Measurements from ENCODE around the gene CACNA1S. TPM values are rescaled to one million over a fixed set of nuclear protein-coding genes. Genes with fewer than 3 reads are reported as not detected.

The CACNA1S gene
- not detected for polyA plus RNA-seq (2012; ENCODE audit: insufficient read depth, insufficient read length)

DNA sequence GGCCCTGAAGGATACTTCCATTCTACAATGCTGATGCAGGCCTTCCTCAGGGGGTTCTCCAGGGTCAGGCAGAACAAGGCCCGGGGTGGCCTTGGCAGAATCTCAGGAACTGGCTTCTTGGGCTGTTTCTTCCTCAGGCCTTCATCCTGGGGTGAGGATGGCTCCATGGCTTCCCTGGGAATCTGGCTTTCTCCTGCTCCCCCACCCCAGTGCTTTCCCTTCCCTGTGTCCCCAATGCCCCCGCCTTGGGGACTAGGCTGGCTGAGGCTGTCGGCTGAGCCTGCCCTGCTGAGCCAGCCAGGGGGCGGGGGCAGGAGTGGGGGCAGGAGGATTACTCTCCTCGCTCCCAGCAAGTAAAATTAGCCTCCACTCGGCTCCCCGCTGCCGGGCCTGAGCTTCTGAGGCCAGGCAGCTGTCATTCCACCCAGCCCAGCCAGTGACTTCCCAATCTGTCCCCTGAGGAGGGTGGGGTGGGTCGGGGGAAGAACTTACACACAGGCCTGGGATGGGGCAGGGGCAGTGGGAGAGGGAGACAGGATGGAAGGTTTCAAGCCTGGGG is at the start of gene CACNA1S:
Gene CACNA1S, minus strand, starts transcription at position 254 of the 559 bp plus-strand sequence. Its CDS starts 87 bp downstream, at position 167.
- no peak for DNase-seq (ENCODE audit: low read depth, low spot score)
- no peak within 1 kb of the TSS for H3K4me3 ChIP-seq (ENCODE audit: low read length)

GRCh38 chr1:201157949-201158348 is 45.7 kb upstream of the CACNA1S start:
- no peak for DNase-seq (ENCODE audit: low read depth, low spot score)
- no peak overlapping the region for H3K4me3 ChIP-seq (ENCODE audit: low read length)

- DNase-seq (ENCODE audit: low read depth, low spot score) = no peak
- H3K4me3 ChIP-seq (ENCODE audit: low read length) = no peak overlapping the region
Measured at GRCh38 chr1:201156819-201157218, 44.6 kb upstream of the CACNA1S start.

DNA sequence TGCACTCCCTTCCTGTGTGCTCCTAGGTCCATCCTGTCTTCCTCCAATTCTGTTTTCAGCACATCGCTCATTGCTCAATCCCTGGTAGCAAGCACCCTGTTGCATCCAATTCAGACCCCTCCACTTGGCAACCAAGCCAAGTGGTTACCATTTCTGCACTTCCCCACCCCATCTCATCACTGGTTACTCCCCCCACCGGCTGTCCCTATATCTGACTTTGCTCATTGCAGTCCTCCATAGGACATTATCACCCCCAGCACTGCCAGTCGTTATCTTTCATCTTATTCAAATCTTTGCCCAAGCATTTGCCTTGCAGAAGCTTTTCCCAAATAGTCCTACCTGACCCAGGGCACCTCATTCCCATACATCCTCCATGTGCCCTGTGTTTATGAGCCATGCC is 44.1 kb upstream of the CACNA1S start:
- DNase-seq (ENCODE audit: low read depth, low spot score) = no peak
- H3K4me3 ChIP-seq (ENCODE audit: low read length) = no peak overlapping the region

DNA sequence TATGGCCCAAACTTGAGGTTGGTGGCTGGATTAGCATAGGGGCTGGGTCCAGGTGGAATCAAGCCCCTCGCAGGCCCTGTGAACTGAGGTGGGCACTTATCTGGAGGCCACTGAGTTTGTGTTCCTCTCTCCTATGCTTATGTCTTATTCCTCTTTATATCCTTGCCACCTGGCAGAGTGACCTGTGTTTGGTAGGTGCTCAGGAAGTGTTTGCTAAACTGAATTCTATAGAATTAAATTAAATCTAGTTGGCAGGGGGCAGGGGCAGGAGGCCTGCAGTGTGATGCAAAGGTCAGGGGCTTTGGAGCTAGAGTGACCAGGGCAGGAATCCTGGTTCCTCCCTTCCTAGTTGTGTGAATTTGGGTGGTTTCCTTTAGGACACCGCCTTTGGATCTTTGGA is 43.1 kb upstream of the CACNA1S start:
- no peak for DNase-seq (ENCODE audit: low read depth, low spot score)

DNA sequence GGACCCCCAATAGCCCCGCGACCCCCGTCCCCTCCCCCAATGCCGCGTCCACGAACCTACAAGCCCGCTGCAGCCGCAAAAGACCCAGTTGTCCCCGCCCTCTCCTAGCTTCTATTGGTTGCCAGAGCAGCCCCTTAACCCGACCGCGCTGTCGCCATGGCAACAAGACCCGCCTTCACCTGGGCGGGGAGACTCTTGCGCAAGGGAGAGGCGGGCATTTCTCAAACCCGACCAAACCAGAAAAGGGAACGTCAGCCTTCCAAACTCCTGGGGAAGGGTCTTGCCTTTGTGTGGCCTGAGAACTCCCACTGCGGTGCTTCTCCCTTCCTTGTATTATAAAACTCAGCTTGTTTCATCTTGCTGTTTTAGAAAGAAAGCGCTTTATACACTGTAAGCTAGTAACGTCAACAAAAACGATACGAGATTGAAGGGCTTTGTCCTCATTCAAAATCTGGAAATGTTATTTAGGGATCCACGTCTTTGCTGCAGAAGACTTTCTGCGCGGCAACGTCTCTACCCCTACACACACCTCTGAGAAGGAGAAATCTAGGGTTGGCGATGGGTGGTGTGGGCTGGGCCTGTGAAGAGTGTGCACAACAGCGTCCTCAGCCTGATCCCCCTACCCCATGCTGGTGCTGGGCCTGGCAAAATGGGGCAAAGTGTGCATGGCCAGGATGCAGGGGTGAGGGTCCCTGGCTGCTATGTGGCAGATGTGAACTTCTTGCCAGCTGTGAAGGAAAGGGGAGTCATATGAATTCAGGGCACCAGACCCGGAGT is 42.4 kb upstream of the CACNA1S start, which contains the start of gene TMEM9:
Gene TMEM9, minus strand, starts transcription at position 86 of the 777 bp plus-strand sequence. CDS start 551 bp downstream, outside the sequence.
- peak within 1 kb of the TSS; percentile 79 for H3K4me3 ChIP-seq (ENCODE audit: low read length)
- peak; percentile 93 for DNase-seq (ENCODE audit: low read depth, low spot score)

More for the DNA sequence above, 43.1 kb upstream of the CACNA1S start:
- no peak overlapping the region for H3K4me3 ChIP-seq (ENCODE audit: low read length)

- peak overlapping the region; percentile 79 for H3K4me3 ChIP-seq (ENCODE audit: low read length)
- DNase-seq (ENCODE audit: low read depth, low spot score) = no peak
Measured at GRCh38 chr1:201153474-201154388, 41.5 kb upstream of the CACNA1S start.

GRCh38 chr1:201149400-201149799 is 37.2 kb upstream of the CACNA1S start:
- DNase-seq (ENCODE audit: low read depth, low spot score) = peak; percentile 19
- no peak overlapping the region for H3K4me3 ChIP-seq (ENCODE audit: low read length)

DNA sequence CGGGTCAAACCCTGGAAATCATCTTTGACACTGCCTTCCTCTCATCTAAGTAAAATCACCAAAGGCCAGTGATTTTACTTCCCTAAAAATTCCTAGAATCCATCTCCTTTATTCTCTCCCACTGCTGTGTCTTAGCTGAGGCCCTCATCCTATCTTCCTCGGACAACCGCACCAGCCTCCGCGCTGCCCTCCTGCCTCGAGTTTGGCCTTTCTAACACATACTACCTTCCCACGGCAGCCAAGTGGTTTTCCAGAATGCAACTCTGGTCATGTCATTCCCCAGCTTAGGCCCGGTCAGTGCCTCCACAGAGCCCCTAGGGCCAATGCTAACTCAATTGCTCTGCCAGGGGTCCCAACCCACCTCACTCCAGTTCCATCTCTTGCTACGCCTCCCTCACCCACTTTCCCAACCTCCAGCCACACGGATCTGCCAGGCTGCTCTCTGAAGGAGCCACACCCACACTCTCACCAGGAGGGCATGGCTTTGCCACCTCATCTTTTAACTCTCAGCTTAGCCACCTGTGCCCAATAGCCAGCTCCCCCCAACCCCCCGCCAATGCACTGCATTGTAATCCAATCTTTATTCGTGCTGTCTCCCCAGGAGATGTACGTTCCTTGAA is 35.3 kb upstream of the CACNA1S start:
- no peak for DNase-seq (ENCODE audit: low read depth, low spot score)
- H3K4me3 ChIP-seq (ENCODE audit: low read length) = no peak overlapping the region

GRCh38 chr1:201146626-201147390 is 34.6 kb upstream of the CACNA1S start:
- no peak for DNase-seq (ENCODE audit: low read depth, low spot score)
- no peak overlapping the region for H3K4me3 ChIP-seq (ENCODE audit: low read length)

- no peak overlapping the region for H3K4me3 ChIP-seq (ENCODE audit: low read length)
- DNase-seq (ENCODE audit: low read depth, low spot score) = no peak
Measured at GRCh38 chr1:201145816-201146215, 33.6 kb upstream of the CACNA1S start.

DNA sequence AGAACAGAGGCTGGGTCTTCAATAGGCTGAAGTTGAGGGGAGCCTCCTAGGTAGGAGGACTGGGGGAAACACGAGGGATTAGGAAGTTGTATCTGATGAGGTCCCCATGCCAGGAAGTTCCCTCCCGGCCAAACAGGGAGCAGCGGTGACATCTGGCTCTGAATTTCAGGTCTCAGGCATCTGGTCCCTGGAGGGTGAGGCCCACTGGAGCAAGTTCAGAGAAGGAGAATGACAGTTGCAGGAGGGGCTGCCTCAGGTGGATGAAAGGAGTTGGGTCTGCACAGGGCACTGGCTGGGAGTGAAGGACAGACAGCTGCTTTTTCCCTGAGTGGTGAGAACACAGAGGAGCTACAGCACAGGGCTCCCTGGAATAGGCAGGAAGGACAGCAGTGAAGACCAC is 32.9 kb upstream of the CACNA1S start:
- DNase-seq (ENCODE audit: low read depth, low spot score) = no peak

DNA sequence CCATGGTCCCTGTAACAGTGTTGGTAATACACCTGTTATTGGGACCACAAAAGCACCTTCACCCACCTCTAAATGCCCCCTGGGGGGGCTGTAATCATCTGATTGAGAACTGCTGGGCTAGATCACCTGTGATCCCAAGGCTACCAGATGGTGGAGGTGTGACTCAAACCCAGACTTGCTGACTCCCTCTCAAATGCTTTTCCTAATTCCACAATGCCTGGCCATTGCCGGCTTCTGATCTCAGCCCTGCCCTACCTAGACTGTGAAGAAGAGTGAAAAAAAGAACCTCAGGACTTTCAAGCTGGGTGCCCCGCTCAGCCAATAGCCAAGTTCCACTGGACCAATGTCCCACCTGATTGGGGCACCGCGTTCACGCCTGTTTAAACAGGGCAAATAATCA is 32.5 kb upstream of the CACNA1S start:
- H3K4me3 ChIP-seq (ENCODE audit: low read length) = no peak overlapping the region
- no peak for DNase-seq (ENCODE audit: low read depth, low spot score)

More for the DNA sequence above, 32.9 kb upstream of the CACNA1S start:
- H3K4me3 ChIP-seq (ENCODE audit: low read length) = no peak overlapping the region

- DNase-seq (ENCODE audit: low read depth, low spot score) = no peak
- H3K4me3 ChIP-seq (ENCODE audit: low read length) = no peak overlapping the region
Measured at GRCh38 chr1:201143726-201144635, 31.8 kb upstream of the CACNA1S start.

GRCh38 chr1:201142849-201143725 is 30.9 kb upstream of the CACNA1S start:
- no peak for DNase-seq (ENCODE audit: low read depth, low spot score)
- H3K4me3 ChIP-seq (ENCODE audit: low read length) = no peak overlapping the region

DNA sequence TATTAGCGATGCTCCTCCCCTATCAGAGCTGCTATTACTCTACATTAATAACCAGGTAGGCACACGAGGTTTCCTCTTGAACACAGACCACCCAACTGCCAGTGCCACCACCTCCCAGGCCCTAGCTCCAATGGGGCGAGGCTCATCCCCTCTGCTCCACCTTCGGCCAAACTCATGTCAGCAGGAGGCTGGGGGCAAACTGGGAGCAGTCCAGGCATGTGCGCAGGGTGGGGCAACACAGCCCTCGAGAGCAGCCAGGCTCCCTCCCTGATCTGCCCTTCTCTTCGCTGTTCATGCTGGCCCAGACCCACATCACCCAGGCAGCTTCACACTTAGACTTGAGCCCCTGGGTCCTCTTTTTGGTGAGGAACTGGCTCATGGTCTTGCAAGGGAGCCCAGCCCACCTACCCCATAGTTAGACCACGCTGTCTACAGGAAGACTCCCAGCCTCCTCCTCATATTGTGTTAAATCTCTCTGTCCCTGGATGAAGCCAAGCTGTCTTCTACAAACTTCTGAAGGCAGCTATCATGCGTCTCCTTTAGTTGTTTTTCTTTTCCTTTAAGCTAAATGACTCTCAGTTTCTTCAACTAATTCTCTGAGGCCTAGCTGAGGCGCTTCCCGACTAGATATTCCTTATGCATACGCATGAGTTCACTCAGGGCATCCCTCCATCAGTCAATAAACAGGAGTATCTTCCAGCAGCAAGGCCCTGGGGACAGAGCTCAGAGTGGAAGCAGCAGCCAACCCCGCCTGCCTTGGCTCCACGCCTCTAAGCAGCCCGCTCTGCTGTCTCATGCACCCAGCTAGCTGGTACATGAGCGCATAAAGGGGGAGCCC is 30.0 kb upstream of the CACNA1S start:
- H3K4me3 ChIP-seq (ENCODE audit: low read length) = no peak overlapping the region
- DNase-seq (ENCODE audit: low read depth, low spot score) = no peak
